GM23338 (cell line): ENCODE measurements around the gene SLC51B. TPM values are rescaled to one million over a fixed set of nuclear protein-coding genes. Genes with fewer than 3 reads are reported as not detected.
"Not testable (repeated sequence)": the region's sequence is repeated elsewhere in the genome, so short reads cannot be mapped to it uniquely, and the experiment has no call there.

Experiments
- ATAC-seq: fragments of 200-7000 bp; cut with Tn5 transposase; 3 replicates; pipeline ENCODE4 v1.9.1; 2020
- DNase-seq: peaks from one replicate; pipeline ENCODE4 v3.0.0-alpha.2; 2015; ENCODE audit warnings: low spot score
- H2AFZ ChIP-seq: fragments of 200-600 bp; sonication (generic); 2 replicates; pipeline ENCODE4 v1.8.0; 2016; ENCODE audit warnings: antibody characterized with exemption, mild to moderate bottlenecking, moderate library complexity
- H3F3A ChIP-seq: fragments of 200-600 bp; sonication (generic); replicated peaks from 2 replicates; pipeline ENCODE4 v1.8.0; 2017; ENCODE audit warnings: antibody characterized with exemption, mixed run types, low read depth
- H3K27ac ChIP-seq: fragments of 200-600 bp; sonication (generic); 2 replicates; pipeline ENCODE4 v1.6.1; 2016; ENCODE audit warnings: low read depth
- H3K27me3 ChIP-seq: fragments of 200-600 bp; sonication (generic); 2 replicates; pipeline ENCODE4 v1.8.0; 2016; ENCODE audit warnings: mild to moderate bottlenecking, mixed run types, moderate library complexity; ENCODE audit not compliant: insufficient read depth
- H3K36me3 ChIP-seq: fragments of 200-600 bp; sonication (generic); 2 replicates; pipeline ENCODE4 v1.8.0; 2016; ENCODE audit warnings: mild to moderate bottlenecking; ENCODE audit not compliant: insufficient read depth
- H3K4me1 ChIP-seq: fragments of 200-600 bp; sonication (generic); 2 replicates; pipeline ENCODE4 v1.8.0; 2016; ENCODE audit warnings: mild to moderate bottlenecking, moderate library complexity; ENCODE audit not compliant: insufficient read depth
- H3K4me2 ChIP-seq: fragments of 200-600 bp; sonication (generic); 2 replicates; pipeline ENCODE4 v1.7.1; 2017; ENCODE audit warnings: mixed run types
- H3K4me3 ChIP-seq: fragments of 200-600 bp; sonication (generic); 2 replicates; pipeline ENCODE4 v1.6.1; 2016; ENCODE audit warnings: mixed run types
- H3K79me2 ChIP-seq: fragments of 200-600 bp; sonication (generic); replicated peaks from 2 replicates; pipeline ENCODE4 v1.8.0; 2017; ENCODE audit warnings: mild to moderate bottlenecking; ENCODE audit not compliant: insufficient read depth
- H3K9me2 ChIP-seq: fragments of 200-600 bp; sonication (generic); 2 replicates; pipeline ENCODE4 v1.8.0; 2017; ENCODE audit not compliant: insufficient read depth
- H4K20me1 ChIP-seq: fragments of 200-600 bp; sonication (generic); replicated peaks from 2 replicates; pipeline ENCODE4 v1.8.0; 2017; ENCODE audit warnings: mild to moderate bottlenecking; ENCODE audit not compliant: insufficient read depth
- H3K27ac Mint-ChIP-seq: 2 replicates; pipeline ENCODE4 v1.8.0; 2020; ENCODE audit warnings: inconsistent platforms, mild to moderate bottlenecking, moderate library complexity, mixed read lengths
- H3K27me3 Mint-ChIP-seq: 3 replicates; pipeline ENCODE4 v1.8.0; 2022; ENCODE audit warnings: low read depth, mild to moderate bottlenecking, moderate library complexity, mixed read lengths, inconsistent platforms; ENCODE audit not compliant: insufficient read depth, poor library complexity
- H3K36me3 Mint-ChIP-seq: 3 replicates; pipeline ENCODE4 v1.8.0; 2021; ENCODE audit warnings: low read depth, mild to moderate bottlenecking, inconsistent platforms, moderate library complexity, mixed read lengths
- H3K4me1 Mint-ChIP-seq: 3 replicates; pipeline ENCODE4 v1.8.0; 2020; ENCODE audit warnings: mild to moderate bottlenecking, inconsistent platforms, mixed read lengths
- H3K4me3 Mint-ChIP-seq: 3 replicates; pipeline ENCODE4 v1.8.0; 2021; ENCODE audit warnings: moderate library complexity, mild to moderate bottlenecking, inconsistent platforms, mixed read lengths
- H3K9me3 Mint-ChIP-seq: 3 replicates; pipeline ENCODE4 v1.8.0; 2020; ENCODE audit warnings: moderate library complexity, mild to moderate bottlenecking, inconsistent platforms, mixed read lengths
- CREB1 ChIP-seq: fragments of 250-450 bp; sonication (Bioruptor Pico); IDR thresholded peaks from 2 replicates; pipeline ENCODE4 v1.5.0; 2020; ENCODE audit warnings: low read depth, mild to moderate bottlenecking, moderate library complexity
- EZH2 ChIP-seq: fragments of 200-600 bp; sonication (generic); IDR thresholded peaks from one replicate; pipeline ENCODE4 v1.8.0; 2017; ENCODE audit warnings: antibody characterized with exemption, mild to moderate bottlenecking, low read depth; ENCODE audit not compliant: unreplicated experiment
- EZH2phosphoT487 ChIP-seq: fragments of 200-600 bp; sonication (generic); IDR thresholded peaks from one replicate; pipeline ENCODE4 v1.8.1; 2018; ENCODE audit warnings: antibody characterized with exemption; ENCODE audit not compliant: unreplicated experiment
- JUNB ChIP-seq: IDR thresholded peaks from one replicate; pipeline ENCODE4 v1.6.1; 2016; ENCODE audit warnings: antibody characterized with exemption; ENCODE audit not compliant: unreplicated experiment
- NANOG ChIP-seq: IDR thresholded peaks from 2 replicates; pipeline ENCODE4 v1.6.1; 2016; ENCODE audit warnings: antibody characterized with exemption, borderline replicate concordance
- POLR2AphosphoS5 ChIP-seq: IDR thresholded peaks from 2 replicates; pipeline ENCODE4 v1.6.1; 2016; ENCODE audit warnings: antibody characterized with exemption, low read depth
- ZNF331 ChIP-seq: fragments of 250-450 bp; sonication (Bioruptor Pico); IDR thresholded peaks from 2 replicates; pipeline ENCODE4 v1.5.0; 2020; ENCODE audit warnings: low read depth, mild to moderate bottlenecking, moderate library complexity
- polyA plus RNA-seq: library from polyadenylated mRNA; unstranded; fragments of >200 nt; fragmentation: Nextera tagmentation; extraction: Ambion mirVana; gene quantifications from 2 replicates; pipeline ENCODE4 v1.2.1, GENCODE V29; 2016
- total RNA-seq: library from RNA; depleted of rRNA; stranded (reverse); fragments of >200 nt; shearing (Covaris generic); gene quantifications from 2 replicates; pipeline ENCODE4 v1.2.3, GENCODE V29; 2014
- TF ChIP-seq, protein P1 (sequence below): fragments of 250-450 bp; sonication (Bioruptor Pico); IDR thresholded peaks from 2 replicates; pipeline ENCODE4 v1.5.0; 2020; ENCODE audit warnings: mild to moderate bottlenecking, moderate library complexity
- TF ChIP-seq, protein P2 (sequence below): IDR thresholded peaks from 2 replicates; pipeline ENCODE4 v1.6.1; 2016; ENCODE audit warnings: antibody characterized with exemption
- TF ChIP-seq, protein P3 (sequence below), 2 experiments: fragments of 200-600 bp in 1 of 2; sonication (generic) in 1 of 2; conservative IDR thresholded peaks; 2 replicates each; pipeline versions ENCODE4 v1.5.1 to v1.6.1; 2016 to 2017; ENCODE audit warnings: antibody characterized with exemption in 2 of 2, low read depth in 2 of 2, mild to moderate bottlenecking in 2 of 2, moderate library complexity in 1 of 2

Gene SLC51B
- total and polyA plus RNA-seq, 2 experiments from 2014 or later, result not detected

- not testable (repeated sequence) for H3K9me3 Mint-ChIP-seq, DNase-seq, H3K4me3 Mint-ChIP-seq, H3K36me3 ChIP-seq, ATAC-seq, H3K27ac Mint-ChIP-seq, H4K20me1 ChIP-seq, H3K79me2 ChIP-seq, H3K27me3 ChIP-seq, H3K4me3 ChIP-seq, H3K9me2 ChIP-seq, H3K27ac ChIP-seq, H3K4me1 ChIP-seq, H3K4me2 ChIP-seq, H2AFZ ChIP-seq, H3F3A ChIP-seq, H3K36me3 Mint-ChIP-seq
- Mint-ChIP-seq H3K4me1 (peaks cover 15% of the 10 kb centered on the region), H3K27me3 (peaks cover 14% of the 10 kb centered on the region)
Observed at GRCh38 chr15:65075607-65076395, 30.6 kb downstream of the SLC51B start.

DNA sequence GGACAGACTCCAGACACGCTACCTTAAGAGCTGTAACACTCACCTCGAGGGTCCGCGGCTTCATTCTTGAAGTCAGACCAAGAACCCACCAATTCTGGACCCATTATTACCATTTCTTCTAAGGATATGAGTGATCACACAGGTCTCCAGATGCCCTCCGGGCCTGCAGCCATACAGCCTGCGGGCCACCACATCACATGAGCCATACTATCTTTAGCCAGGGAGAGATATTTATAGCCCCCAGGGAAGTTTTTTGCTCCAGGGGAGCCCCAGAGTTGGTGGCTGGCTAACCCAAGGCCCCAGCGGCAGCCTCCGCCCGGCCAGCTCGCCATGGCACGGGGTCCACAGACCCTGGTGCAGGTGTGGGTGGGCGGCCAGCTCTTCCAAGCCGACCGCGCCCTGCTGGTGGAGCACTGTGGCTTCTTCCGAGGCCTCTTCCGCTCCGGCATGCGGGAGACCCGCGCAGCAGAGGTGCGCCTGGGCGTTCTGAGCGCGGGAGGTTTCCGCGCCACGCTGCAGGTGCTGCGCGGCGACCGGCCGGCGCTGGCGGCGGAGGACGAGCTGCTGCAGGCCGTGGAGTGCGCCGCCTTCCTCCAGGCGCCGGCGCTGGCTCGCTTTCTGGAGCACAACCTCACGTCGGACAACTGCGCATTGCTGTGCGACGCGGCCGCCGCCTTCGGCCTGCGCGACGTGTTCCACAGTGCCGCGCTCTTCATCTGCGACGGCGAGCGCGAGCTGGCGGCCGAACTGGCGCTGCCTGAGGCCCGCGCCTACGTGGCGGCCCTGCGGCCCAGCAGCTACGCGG is 31.5 kb downstream of the SLC51B start, which contains the start of gene KBTBD13:
Gene KBTBD13, plus strand, starts transcription at position 261 of the 805 bp plus-strand sequence. Its CDS starts 70 bp downstream, at position 331.
- no peak within 1 kb of the TSS for H3K27ac Mint-ChIP-seq
- H3K27me3 Mint-ChIP-seq, result peaks cover 14% of the 10 kb centered on the region
- peaks cover 23% of the 10 kb centered on the region for H3K4me1 Mint-ChIP-seq
- peaks cover 8% of the 10 kb centered on the region for H3K9me3 Mint-ChIP-seq
- DNase-seq, result no peak
- Histone ChIP-seq H4K20me1 (no peaks in the 10 kb centered on the region), H3K79me2 (no peaks in the 10 kb centered on the region), H3K36me3 (no peaks in the 10 kb centered on the region), H3K4me1 (peaks cover 8% of the 10 kb centered on the region; the same call in 1 of the 2 replicates), H3K4me2 (no peak within 1 kb of the TSS), H3K27me3 (0 out of 2 replicates have a peak, but pooled peaks cover 3% of the 10 kb centered on the region), H3K9me2 (no peaks in the 10 kb centered on the region), H3K4me3 (no peak within 1 kb of the TSS), H2AFZ (peak within 1 kb of the TSS; percentile 99), H3F3A (peaks cover 8% of the 10 kb centered on the region; the same call in 1 of the 2 replicates), H3K27ac (no peak within 1 kb of the TSS)
- no peaks in the 10 kb centered on the region; the same call in 2 of the 3 replicates for H3K36me3 Mint-ChIP-seq
- H3K4me3 Mint-ChIP-seq, result no peak within 1 kb of the TSS; the same call in 2 of the 3 replicates
- ATAC-seq, result peak; percentile 24
- TF ChIP-seq EZH2phosphoT487 (no peak), EZH2 (no peak), POLR2AphosphoS5 (no peak), ZNF331 (no peak), NANOG (no peak), JUNB (no peak), CREB1 (CRISPR knock-in tag) (no peak)
- TF ChIP-seq, protein P1, sequence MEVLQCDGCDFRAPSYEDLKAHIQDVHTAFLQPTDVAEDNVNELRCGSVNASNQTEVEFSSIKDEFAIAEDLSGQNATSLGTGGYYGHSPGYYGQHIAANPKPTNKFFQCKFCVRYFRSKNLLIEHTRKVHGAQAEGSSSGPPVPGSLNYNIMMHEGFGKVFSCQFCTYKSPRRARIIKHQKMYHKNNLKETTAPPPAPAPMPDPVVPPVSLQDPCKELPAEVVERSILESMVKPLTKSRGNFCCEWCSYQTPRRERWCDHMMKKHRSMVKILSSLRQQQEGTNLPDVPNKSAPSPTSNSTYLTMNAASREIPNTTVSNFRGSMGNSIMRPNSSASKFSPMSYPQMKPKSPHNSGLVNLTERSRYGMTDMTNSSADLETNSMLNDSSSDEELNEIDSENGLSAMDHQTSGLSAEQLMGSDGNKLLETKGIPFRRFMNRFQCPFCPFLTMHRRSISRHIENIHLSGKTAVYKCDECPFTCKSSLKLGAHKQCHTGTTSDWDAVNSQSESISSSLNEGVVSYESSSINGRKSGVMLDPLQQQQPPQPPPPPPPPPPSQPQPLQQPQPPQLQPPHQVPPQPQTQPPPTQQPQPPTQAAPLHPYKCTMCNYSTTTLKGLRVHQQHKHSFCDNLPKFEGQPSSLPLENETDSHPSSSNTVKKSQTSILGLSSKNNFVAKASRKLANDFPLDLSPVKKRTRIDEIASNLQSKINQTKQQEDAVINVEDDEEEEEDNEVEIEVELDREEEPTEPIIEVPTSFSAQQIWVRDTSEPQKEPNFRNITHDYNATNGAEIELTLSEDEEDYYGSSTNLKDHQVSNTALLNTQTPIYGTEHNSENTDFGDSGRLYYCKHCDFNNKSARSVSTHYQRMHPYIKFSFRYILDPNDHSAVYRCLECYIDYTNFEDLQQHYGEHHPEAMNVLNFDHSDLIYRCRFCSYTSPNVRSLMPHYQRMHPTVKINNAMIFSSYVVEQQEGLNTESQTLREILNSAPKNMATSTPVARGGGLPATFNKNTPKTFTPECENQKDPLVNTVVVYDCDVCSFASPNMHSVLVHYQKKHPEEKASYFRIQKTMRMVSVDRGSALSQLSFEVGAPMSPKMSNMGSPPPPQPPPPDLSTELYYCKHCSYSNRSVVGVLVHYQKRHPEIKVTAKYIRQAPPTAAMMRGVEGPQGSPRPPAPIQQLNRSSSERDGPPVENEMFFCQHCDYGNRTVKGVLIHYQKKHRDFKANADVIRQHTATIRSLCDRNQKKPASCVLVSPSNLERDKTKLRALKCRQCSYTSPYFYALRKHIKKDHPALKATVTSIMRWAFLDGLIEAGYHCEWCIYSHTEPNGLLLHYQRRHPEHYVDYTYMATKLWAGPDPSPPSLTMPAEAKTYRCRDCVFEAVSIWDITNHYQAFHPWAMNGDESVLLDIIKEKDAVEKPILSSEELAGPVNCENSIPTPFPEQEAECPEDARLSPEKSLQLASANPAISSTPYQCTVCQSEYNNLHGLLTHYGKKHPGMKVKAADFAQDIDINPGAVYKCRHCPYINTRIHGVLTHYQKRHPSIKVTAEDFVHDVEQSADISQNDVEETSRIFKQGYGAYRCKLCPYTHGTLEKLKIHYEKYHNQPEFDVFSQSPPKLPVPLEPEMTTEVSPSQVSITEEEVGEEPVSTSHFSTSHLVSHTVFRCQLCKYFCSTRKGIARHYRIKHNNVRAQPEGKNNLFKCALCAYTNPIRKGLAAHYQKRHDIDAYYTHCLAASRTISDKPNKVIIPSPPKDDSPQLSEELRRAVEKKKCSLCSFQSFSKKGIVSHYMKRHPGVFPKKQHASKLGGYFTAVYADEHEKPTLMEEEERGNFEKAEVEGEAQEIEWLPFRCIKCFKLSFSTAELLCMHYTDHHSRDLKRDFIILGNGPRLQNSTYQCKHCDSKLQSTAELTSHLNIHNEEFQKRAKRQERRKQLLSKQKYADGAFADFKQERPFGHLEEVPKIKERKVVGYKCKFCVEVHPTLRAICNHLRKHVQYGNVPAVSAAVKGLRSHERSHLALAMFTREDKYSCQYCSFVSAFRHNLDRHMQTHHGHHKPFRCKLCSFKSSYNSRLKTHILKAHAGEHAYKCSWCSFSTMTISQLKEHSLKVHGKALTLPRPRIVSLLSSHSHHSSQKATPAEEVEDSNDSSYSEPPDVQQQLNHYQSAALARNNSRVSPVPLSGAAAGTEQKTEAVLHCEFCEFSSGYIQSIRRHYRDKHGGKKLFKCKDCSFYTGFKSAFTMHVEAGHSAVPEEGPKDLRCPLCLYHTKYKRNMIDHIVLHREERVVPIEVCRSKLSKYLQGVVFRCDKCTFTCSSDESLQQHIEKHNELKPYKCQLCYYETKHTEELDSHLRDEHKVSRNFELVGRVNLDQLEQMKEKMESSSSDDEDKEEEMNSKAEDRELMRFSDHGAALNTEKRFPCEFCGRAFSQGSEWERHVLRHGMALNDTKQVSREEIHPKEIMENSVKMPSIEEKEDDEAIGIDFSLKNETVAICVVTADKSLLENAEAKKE, result no peak
- TF ChIP-seq, protein P2, sequence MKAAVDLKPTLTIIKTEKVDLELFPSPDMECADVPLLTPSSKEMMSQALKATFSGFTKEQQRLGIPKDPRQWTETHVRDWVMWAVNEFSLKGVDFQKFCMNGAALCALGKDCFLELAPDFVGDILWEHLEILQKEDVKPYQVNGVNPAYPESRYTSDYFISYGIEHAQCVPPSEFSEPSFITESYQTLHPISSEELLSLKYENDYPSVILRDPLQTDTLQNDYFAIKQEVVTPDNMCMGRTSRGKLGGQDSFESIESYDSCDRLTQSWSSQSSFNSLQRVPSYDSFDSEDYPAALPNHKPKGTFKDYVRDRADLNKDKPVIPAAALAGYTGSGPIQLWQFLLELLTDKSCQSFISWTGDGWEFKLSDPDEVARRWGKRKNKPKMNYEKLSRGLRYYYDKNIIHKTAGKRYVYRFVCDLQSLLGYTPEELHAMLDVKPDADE, result no peak
- TF ChIP-seq, protein P3, sequence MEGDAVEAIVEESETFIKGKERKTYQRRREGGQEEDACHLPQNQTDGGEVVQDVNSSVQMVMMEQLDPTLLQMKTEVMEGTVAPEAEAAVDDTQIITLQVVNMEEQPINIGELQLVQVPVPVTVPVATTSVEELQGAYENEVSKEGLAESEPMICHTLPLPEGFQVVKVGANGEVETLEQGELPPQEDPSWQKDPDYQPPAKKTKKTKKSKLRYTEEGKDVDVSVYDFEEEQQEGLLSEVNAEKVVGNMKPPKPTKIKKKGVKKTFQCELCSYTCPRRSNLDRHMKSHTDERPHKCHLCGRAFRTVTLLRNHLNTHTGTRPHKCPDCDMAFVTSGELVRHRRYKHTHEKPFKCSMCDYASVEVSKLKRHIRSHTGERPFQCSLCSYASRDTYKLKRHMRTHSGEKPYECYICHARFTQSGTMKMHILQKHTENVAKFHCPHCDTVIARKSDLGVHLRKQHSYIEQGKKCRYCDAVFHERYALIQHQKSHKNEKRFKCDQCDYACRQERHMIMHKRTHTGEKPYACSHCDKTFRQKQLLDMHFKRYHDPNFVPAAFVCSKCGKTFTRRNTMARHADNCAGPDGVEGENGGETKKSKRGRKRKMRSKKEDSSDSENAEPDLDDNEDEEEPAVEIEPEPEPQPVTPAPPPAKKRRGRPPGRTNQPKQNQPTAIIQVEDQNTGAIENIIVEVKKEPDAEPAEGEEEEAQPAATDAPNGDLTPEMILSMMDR (conservative IDR thresholded peaks at IDR 0.05; ENCODE audit: low read depth in 2 of 2), result no peak
